ENCODE measurements around the gene TMEM126A. TPM values are rescaled to one million over a fixed set of nuclear protein-coding genes. Genes with fewer than 3 reads are reported as not detected.
A peak's percentile ranks its signal among the peaks of the same experiment; 100 is the strongest.

The TMEM126A gene
- total RNA-seq, 1 experiment from 2014 or later, result 37.2 TPM

DNA sequence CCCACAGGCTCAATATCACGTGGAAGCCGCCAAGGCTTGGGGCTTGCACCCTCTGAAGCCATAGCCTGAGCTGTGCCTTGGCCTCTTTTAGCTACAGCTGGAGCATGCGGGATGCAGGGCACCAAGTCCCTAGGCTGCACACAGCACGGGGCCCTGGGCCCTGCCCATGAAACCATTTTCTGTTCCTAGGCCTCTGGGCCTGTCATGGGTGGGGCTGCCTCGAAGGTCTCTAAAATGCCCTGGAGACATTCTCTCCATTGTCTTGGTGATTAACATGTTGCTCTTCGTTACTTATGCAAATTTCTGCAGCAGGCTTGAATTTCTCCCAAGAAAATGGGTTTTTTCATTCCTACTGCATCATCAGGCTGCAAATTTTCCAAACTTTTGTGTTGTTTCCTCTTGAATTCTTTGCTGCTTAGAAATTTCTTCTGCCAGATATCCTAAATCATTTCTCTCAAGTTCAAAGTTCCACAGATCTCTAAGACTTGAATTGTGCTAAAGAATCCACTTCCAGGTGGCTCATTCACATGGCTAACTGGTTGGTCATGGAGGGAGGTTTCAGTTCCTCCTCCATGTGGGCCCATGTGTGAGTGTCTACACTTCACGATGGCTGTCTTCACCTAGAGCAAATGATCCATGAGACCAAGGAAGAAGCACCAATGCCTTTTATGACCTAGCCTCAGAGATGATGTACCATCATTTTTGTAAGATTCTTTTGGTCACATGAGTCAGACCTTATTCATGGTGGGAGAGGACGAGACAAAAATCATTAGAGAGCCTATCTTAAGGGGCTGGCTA, 24.5 kb downstream of the TMEM126A start:
- no peak overlapping the region for H3K27ac Mint-ChIP-seq
- TF ChIP-seq GTF2I (CRISPR knock-in tag; conservative IDR thresholded peaks at IDR 0.05), result no peak
- no peak for TF ChIP-seq ZBTB21 (CRISPR knock-in tag; IDR thresholded peaks at IDR 0.05; ENCODE audit: borderline replicate concordance)
- TF ChIP-seq MYBL2 (CRISPR knock-in tag; IDR thresholded peaks at IDR 0.05), result no peak
- TF ChIP-seq NFATC4 (CRISPR knock-in tag; IDR thresholded peaks at IDR 0.05), result no peak
- no peak for TF ChIP-seq NR1H2 (CRISPR knock-in tag; IDR thresholded peaks at IDR 0.05)
- TF ChIP-seq, protein P1, sequence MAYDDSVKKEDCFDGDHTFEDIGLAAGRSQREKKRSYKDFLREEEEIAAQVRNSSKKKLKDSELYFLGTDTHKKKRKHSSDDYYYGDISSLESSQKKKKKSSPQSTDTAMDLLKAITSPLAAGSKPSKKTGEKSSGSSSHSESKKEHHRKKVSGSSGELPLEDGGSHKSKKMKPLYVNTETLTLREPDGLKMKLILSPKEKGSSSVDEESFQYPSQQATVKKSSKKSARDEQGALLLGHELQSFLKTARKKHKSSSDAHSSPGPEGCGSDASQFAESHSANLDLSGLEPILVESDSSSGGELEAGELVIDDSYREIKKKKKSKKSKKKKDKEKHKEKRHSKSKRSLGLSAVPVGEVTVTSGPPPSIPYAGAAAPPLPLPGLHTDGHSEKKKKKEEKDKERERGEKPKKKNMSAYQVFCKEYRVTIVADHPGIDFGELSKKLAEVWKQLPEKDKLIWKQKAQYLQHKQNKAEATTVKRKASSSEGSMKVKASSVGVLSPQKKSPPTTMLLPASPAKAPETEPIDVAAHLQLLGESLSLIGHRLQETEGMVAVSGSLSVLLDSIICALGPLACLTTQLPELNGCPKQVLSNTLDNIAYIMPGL (CRISPR knock-in tag; IDR thresholded peaks at IDR 0.05), result no peak
- TF ChIP-seq, protein P2, sequence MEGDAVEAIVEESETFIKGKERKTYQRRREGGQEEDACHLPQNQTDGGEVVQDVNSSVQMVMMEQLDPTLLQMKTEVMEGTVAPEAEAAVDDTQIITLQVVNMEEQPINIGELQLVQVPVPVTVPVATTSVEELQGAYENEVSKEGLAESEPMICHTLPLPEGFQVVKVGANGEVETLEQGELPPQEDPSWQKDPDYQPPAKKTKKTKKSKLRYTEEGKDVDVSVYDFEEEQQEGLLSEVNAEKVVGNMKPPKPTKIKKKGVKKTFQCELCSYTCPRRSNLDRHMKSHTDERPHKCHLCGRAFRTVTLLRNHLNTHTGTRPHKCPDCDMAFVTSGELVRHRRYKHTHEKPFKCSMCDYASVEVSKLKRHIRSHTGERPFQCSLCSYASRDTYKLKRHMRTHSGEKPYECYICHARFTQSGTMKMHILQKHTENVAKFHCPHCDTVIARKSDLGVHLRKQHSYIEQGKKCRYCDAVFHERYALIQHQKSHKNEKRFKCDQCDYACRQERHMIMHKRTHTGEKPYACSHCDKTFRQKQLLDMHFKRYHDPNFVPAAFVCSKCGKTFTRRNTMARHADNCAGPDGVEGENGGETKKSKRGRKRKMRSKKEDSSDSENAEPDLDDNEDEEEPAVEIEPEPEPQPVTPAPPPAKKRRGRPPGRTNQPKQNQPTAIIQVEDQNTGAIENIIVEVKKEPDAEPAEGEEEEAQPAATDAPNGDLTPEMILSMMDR (IDR thresholded peaks at IDR 0.05), result no peak
- TF ChIP-seq FOXK1 (CRISPR knock-in tag; IDR thresholded peaks at IDR 0.05), result no peak
- no peak for TF ChIP-seq IRF2 (CRISPR knock-in tag; IDR thresholded peaks at IDR 0.05; ENCODE audit: borderline replicate concordance, low read depth)
- no peak for TF ChIP-seq SMAD3 (CRISPR knock-in tag; IDR thresholded peaks at IDR 0.05; ENCODE audit: borderline replicate concordance)
- TF ChIP-seq ZSCAN18 (CRISPR knock-in tag; IDR thresholded peaks at IDR 0.05), result no peak
- TF ChIP-seq CDX4 (CRISPR knock-in tag; IDR thresholded peaks at IDR 0.05; ENCODE audit: borderline replicate concordance), result no peak
- no peak for TF ChIP-seq ZNF138 (CRISPR knock-in tag; conservative IDR thresholded peaks at IDR 0.05)
- no peak for TF ChIP-seq GABPB1 (CRISPR knock-in tag; IDR thresholded peaks at IDR 0.05)
- TF ChIP-seq NFYB (CRISPR knock-in tag; conservative IDR thresholded peaks at IDR 0.05; ENCODE audit: low read depth), result no peak
- TF ChIP-seq ESRRA (CRISPR knock-in tag; IDR thresholded peaks at IDR 0.05; ENCODE audit: borderline replicate concordance), result no peak
- no peak for TF ChIP-seq JAZF1 (CRISPR knock-in tag; IDR thresholded peaks at IDR 0.05)
- TF ChIP-seq ZNF219 (CRISPR knock-in tag; IDR thresholded peaks at IDR 0.05; ENCODE audit: borderline replicate concordance), result no peak
- POLR2A ChIA-PET, result no interaction called here
- no peak overlapping the region for H3K4me3 Mint-ChIP-seq
- H3K4me1 Mint-ChIP-seq, result 0 out of 2 replicates have a peak, but pooled peaks cover 4% of the 10 kb centered on the region
- ATAC-seq, result peak; percentile 57; the same call in 1 of the 2 replicates
- peaks cover 61% of the 10 kb centered on the region for H3K27me3 Mint-ChIP-seq (ENCODE audit: low read depth)
- no peak for DNase-seq (ENCODE audit: low spot score)
- peaks cover 34% of the 10 kb centered on the region for H3K9me3 Mint-ChIP-seq
- H3K36me3 Mint-ChIP-seq, result peaks cover 14% of the 10 kb centered on the region
- CTCF ChIA-PET, result no interaction called here

- no peak for TF ChIP-seq GABPB1 (CRISPR knock-in tag; IDR thresholded peaks at IDR 0.05)
- TF ChIP-seq ZSCAN18 (CRISPR knock-in tag; IDR thresholded peaks at IDR 0.05), result no peak
- TF ChIP-seq, protein P3, sequence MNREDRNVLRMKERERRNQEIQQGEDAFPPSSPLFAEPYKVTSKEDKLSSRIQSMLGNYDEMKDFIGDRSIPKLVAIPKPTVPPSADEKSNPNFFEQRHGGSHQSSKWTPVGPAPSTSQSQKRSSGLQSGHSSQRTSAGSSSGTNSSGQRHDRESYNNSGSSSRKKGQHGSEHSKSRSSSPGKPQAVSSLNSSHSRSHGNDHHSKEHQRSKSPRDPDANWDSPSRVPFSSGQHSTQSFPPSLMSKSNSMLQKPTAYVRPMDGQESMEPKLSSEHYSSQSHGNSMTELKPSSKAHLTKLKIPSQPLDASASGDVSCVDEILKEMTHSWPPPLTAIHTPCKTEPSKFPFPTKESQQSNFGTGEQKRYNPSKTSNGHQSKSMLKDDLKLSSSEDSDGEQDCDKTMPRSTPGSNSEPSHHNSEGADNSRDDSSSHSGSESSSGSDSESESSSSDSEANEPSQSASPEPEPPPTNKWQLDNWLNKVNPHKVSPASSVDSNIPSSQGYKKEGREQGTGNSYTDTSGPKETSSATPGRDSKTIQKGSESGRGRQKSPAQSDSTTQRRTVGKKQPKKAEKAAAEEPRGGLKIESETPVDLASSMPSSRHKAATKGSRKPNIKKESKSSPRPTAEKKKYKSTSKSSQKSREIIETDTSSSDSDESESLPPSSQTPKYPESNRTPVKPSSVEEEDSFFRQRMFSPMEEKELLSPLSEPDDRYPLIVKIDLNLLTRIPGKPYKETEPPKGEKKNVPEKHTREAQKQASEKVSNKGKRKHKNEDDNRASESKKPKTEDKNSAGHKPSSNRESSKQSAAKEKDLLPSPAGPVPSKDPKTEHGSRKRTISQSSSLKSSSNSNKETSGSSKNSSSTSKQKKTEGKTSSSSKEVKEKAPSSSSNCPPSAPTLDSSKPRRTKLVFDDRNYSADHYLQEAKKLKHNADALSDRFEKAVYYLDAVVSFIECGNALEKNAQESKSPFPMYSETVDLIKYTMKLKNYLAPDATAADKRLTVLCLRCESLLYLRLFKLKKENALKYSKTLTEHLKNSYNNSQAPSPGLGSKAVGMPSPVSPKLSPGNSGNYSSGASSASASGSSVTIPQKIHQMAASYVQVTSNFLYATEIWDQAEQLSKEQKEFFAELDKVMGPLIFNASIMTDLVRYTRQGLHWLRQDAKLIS (CRISPR knock-in tag; IDR thresholded peaks at IDR 0.05; ENCODE audit: borderline replicate concordance), result no peak
- TF ChIP-seq, protein P4, sequence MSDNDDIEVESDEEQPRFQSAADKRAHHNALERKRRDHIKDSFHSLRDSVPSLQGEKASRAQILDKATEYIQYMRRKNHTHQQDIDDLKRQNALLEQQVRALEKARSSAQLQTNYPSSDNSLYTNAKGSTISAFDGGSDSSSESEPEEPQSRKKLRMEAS (CRISPR knock-in tag; IDR thresholded peaks at IDR 0.05), result no peak
- TF ChIP-seq GRHL2 (CRISPR knock-in tag; IDR thresholded peaks at IDR 0.05; ENCODE audit: insufficient replicate concordance, severe bottlenecking), result no peak
- no peak for TF ChIP-seq FOXJ3 (CRISPR knock-in tag; IDR thresholded peaks at IDR 0.05; ENCODE audit: borderline replicate concordance)
- TF ChIP-seq ZNF232 (CRISPR knock-in tag; IDR thresholded peaks at IDR 0.05), result no peak
- Mint-ChIP-seq H3K4me1 (peaks cover 4% of the 10 kb centered on the region; the same call in 1 of the 2 replicates), H3K9me3 (peaks cover 34% of the 10 kb centered on the region), H3K27ac (no peak overlapping the region), H3K27me3 (ENCODE audit: low read depth) (peaks cover 61% of the 10 kb centered on the region), H3K36me3 (peaks cover 14% of the 10 kb centered on the region), H3K4me3 (no peak overlapping the region)
- CTCF ChIA-PET, result no interaction called here
- no peak for ATAC-seq
- DNase-seq (ENCODE audit: low spot score), result no peak
- POLR2A ChIA-PET, result no interaction called here
Observed at GRCh38 chr11:85673393-85673792, 25.6 kb downstream of the TMEM126A start.
